ENCODE results near the gene C7orf57. TPM values are rescaled to one million over a fixed set of nuclear protein-coding genes. Genes with fewer than 3 reads are reported as not detected.

C7orf57 gene
- total RNA-seq, 1 experiment from 2014 or later = 0.33 TPM

- no TSS peak for BruUV-seq (replicated peaks)
- Mint-ChIP-seq H3K4me3 (ENCODE audit: low read depth, unreplicated experiment) (no peak overlapping the region), H3K27ac (ENCODE audit: unreplicated experiment) (peak overlapping the region; percentile 81), H3K36me3 (ENCODE audit: insufficient read depth, unreplicated experiment) (peaks cover 55% of the 10 kb centered on the region), H3K4me1 (ENCODE audit: low read depth, unreplicated experiment) (peaks cover 79% of the 10 kb centered on the region), H3K27me3 (ENCODE audit: unreplicated experiment) (no peaks in the 10 kb centered on the region), H3K9me3 (ENCODE audit: low read depth, unreplicated experiment) (no peaks in the 10 kb centered on the region)
- intact Hi-C loops (cut with micrococcal nuclease; ENCODE audit: unreplicated experiment) = loop anchor here (2.0 kb wide), 1 partner anchor 35 kb away; no protein-coding TSS in a partner anchor
- DNase-seq = no peak
- CTCF ChIA-PET = interaction anchor here (0.7 kb wide), 1 partner anchor 655 kb away, joined by 4 read pairs; no protein-coding TSS in a partner anchor
- no peak for TF ChIP-seq CTCF (IDR thresholded peaks at IDR 0.05; ENCODE audit: unreplicated experiment)
These were observed 52.0 kb downstream of the C7orf57 start for GRCh38 chr7:48087349-48087748.

GRCh38 chr7:48088559-48089045 is 53.3 kb downstream of the C7orf57 start:
- H3K36me3 Mint-ChIP-seq (ENCODE audit: insufficient read depth, unreplicated experiment) = peaks cover 68% of the 10 kb centered on the region
- H3K27me3 Mint-ChIP-seq (ENCODE audit: unreplicated experiment) = no peaks in the 10 kb centered on the region
- TF ChIP-seq CTCF (IDR thresholded peaks at IDR 0.05; ENCODE audit: unreplicated experiment) = no peak
- peak; percentile 98 for DNase-seq
- peak overlapping the region; percentile 82 for H3K4me3 Mint-ChIP-seq (ENCODE audit: low read depth, unreplicated experiment)
- TSS peak; percentile 79 for BruUV-seq (replicated peaks)
- intact Hi-C loops (cut with micrococcal nuclease; ENCODE audit: unreplicated experiment) = loop anchor here (2.0 kb wide), 2 partner anchors 54 to 96 kb away; partner anchors contain the start of gene C7orf57
- H3K9me3 Mint-ChIP-seq (ENCODE audit: low read depth, unreplicated experiment) = no peaks in the 10 kb centered on the region
- peaks cover 79% of the 10 kb centered on the region for H3K4me1 Mint-ChIP-seq (ENCODE audit: low read depth, unreplicated experiment)
- CTCF ChIA-PET = interaction anchor here (0.6 to 1.9 kb wide), 8 partner anchors 35 to 100 kb away, joined by 3 to 14 read pairs (median 4); partner anchors contain the start of gene C7orf57
- peak overlapping the region; percentile 82 for H3K27ac Mint-ChIP-seq (ENCODE audit: unreplicated experiment)

- Mint-ChIP-seq H3K27me3 (ENCODE audit: unreplicated experiment) (no peaks in the 10 kb centered on the region), H3K4me1 (ENCODE audit: low read depth, unreplicated experiment) (peaks cover 80% of the 10 kb centered on the region), H3K27ac (ENCODE audit: unreplicated experiment) (peak within 1 kb of the TSS; percentile 82), H3K36me3 (ENCODE audit: insufficient read depth, unreplicated experiment) (peaks cover 75% of the 10 kb centered on the region), H3K4me3 (ENCODE audit: low read depth, unreplicated experiment) (peak within 1 kb of the TSS; percentile 82), H3K9me3 (ENCODE audit: low read depth, unreplicated experiment) (no peaks in the 10 kb centered on the region)
- no TSS peak for BruUV-seq (replicated peaks)
- DNase-seq = peak; percentile 89
- TF ChIP-seq CTCF (IDR thresholded peaks at IDR 0.05; ENCODE audit: unreplicated experiment) = no peak
- intact Hi-C loops (cut with micrococcal nuclease; ENCODE audit: unreplicated experiment) = loop anchor here (2.0 kb wide), 2 partner anchors 55 to 97 kb away; partner anchors contain the start of gene C7orf57
- CTCF ChIA-PET = interaction anchor here (1.0 to 1.9 kb wide), 5 partner anchors 46 to 98 kb away, joined by 3 to 14 read pairs (median 4); partner anchors contain the start of gene C7orf57
These were observed 54.0 kb downstream of the C7orf57 start, which contains the start of gene UPP1 for GRCh38 chr7:48089046-48090003. Gene UPP1 (plus strand): TSS chr7:48089265. CDS start chr7:48094784, 5,519 bp downstream.

GRCh38 chr7:48090095-48090805 is 54.9 kb downstream of the C7orf57 start:
- peak overlapping the region; percentile 82 for H3K4me3 Mint-ChIP-seq (ENCODE audit: low read depth, unreplicated experiment)
- no peak for TF ChIP-seq CTCF (IDR thresholded peaks at IDR 0.05; ENCODE audit: unreplicated experiment)
- CTCF ChIA-PET = interaction anchor here (0.6 to 1.4 kb wide), 2 partner anchors 54 to 108 kb away, joined by 3 read pairs; partner anchors contain the start of gene C7orf57
- H3K4me1 Mint-ChIP-seq (ENCODE audit: low read depth, unreplicated experiment) = peaks cover 80% of the 10 kb centered on the region
- peak; percentile 51 for DNase-seq
- H3K36me3 Mint-ChIP-seq (ENCODE audit: insufficient read depth, unreplicated experiment) = peaks cover 75% of the 10 kb centered on the region
- H3K27ac Mint-ChIP-seq (ENCODE audit: unreplicated experiment) = peak overlapping the region; percentile 82
- no peaks in the 10 kb centered on the region for H3K27me3 Mint-ChIP-seq (ENCODE audit: unreplicated experiment)
- BruUV-seq (replicated peaks) = no TSS peak
- intact Hi-C loops (cut with micrococcal nuclease; ENCODE audit: unreplicated experiment) = no loop called here
- H3K9me3 Mint-ChIP-seq (ENCODE audit: low read depth, unreplicated experiment) = no peaks in the 10 kb centered on the region

Data from Calu3 (cell line).